Uterus (tissue), 4 donors: ENCODE data around the gene FER1L5. TPM values are rescaled to one million over a fixed set of nuclear protein-coding genes. Genes with fewer than 3 reads are reported as not detected.

ENCODE experiments used
- DNase-seq, 2 donors: peaks; one replicate each; pipeline ENCODE4 v3.0.0-alpha.2; 2019 to 2020
- H3K27ac ChIP-seq, 2 donors: fragments of 200-600 bp; sonication (generic); 1 replicate in 1 of 2; 2 replicates in 1 of 2; pipeline ENCODE4 v1.5.1; 2016 to 2018
- H3K27me3 ChIP-seq, 2 donors: fragments of 200-600 bp; sonication (generic); one replicate each; pipeline ENCODE4 v1.5.1; 2018 to 2019; ENCODE audit warnings: control low read depth in 1 of 2
- H3K36me3 ChIP-seq, 2 donors: fragments of 200-600 bp; sonication (generic); one replicate each; pipeline ENCODE4 v1.5.1; 2019; ENCODE audit warnings: control low read depth in 1 of 2
- H3K4me1 ChIP-seq, 2 donors: fragments of 200-600 bp; sonication (generic); one replicate each; pipeline ENCODE4 v1.5.1; 2018 to 2019; ENCODE audit warnings: control low read depth in 1 of 2
- H3K4me3 ChIP-seq, 2 donors: fragments of 200-600 bp; sonication (generic); 1 replicate in 1 of 2; 2 replicates in 1 of 2; pipeline ENCODE4 v1.5.1; 2018 to 2019; ENCODE audit warnings: mild to moderate bottlenecking in 1 of 2
- H3K9me3 ChIP-seq, 2 donors: fragments of 200-600 bp; sonication (generic); one replicate each; pipeline ENCODE4 v1.5.1; 2019; ENCODE audit warnings: control low read depth in 1 of 2
- CTCF ChIP-seq, 4 experiments: fragments of 200-600 bp in 2 of 4; fragments of 450-650 bp in 2 of 4; sonication (generic) in 2 of 4; IDR thresholded peaks; one replicate each; pipeline ENCODE4 v1.5.1; 2016 to 2019; ENCODE audit warnings: antibody characterized with exemption in 4 of 4, mild to moderate bottlenecking in 2 of 4, moderate library complexity in 1 of 4
- POLR2A ChIP-seq, 2 donors: fragments of 450-650 bp; IDR thresholded peaks; one replicate each; pipeline ENCODE4 v1.6.1; 2016; ENCODE audit warnings: antibody characterized with exemption in 2 of 2, mild to moderate bottlenecking in 1 of 2, moderate library complexity in 1 of 2
- intact Hi-C: fragments of 100-400 bp; cut with DNase I; formaldehyde crosslinking; loops from one replicate; pipeline ENCODE4 v1.15.1; 2023; ENCODE audit warnings: low total_unique reads
- total RNA-seq, 4 donors: library from RNA; depleted of rRNA in 3 of 4; stranded (reverse); fragments of >200 nt in 3 of 4; gene quantifications; one replicate each; pipeline versions ENCODE4 v1.1.0 to v1.2.4, GENCODE V29; 2014 to 2023
- donor health status: DM: yes; HTN: yes; CAD: no.

The FER1L5 gene
- total RNA-seq, 4 donors from 2014 or later, result 0.40 to 1.6 TPM; not detected in 2

DNA sequence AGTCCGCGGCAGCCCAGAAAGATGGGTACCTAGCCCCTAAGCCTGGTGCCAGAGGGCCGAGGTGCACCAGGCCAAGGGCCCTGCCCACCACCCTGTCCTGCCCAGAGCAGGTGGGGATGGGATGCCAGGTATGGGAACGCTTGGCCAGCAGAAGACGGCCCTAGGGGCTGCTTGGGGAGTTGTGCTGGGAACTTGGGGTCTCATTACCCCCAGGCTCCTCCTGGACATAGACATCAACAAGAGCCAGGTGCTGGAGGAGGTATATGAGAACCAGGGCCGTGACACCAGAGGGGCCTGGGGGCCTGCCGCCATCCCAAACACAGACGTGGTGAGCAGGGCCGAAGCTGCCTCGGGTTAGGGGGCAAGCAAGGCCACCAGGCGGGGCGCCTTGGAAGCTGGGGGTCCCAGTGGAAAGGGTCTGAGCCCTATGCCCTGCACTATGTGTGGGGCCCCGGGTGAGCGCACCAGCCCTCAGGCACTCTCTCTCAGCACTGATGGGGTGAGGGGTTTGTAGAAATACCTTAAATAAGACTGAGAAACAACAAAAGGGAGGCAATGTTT lies 46.9 kb downstream of the FER1L5 start:
- Histone ChIP-seq H3K27ac (no peak overlapping the region), H3K4me3 (no peak overlapping the region), H3K4me1 (no peaks in the 10 kb centered on the region), H3K36me3 (no peaks in the 10 kb centered on the region), H3K27me3 (no peaks in the 10 kb centered on the region), H3K9me3 (no peaks in the 10 kb centered on the region)
- no peak for TF ChIP-seq POLR2A (IDR thresholded peaks at IDR 0.05)
- DNase-seq, result no peak
- intact Hi-C loops, result no loop called here

- intact Hi-C loops, result no loop called here
- no peak for DNase-seq
- Histone ChIP-seq H3K4me3 (no peak overlapping the region), H3K9me3 (no peaks in the 10 kb centered on the region), H3K27me3 (no peaks in the 10 kb centered on the region), H3K36me3 (no peaks in the 10 kb centered on the region), H3K4me1 (no peaks in the 10 kb centered on the region), H3K27ac (no peak overlapping the region)
- no peak for TF ChIP-seq POLR2A (IDR thresholded peaks at IDR 0.05)
- no peak for TF ChIP-seq CTCF (IDR thresholded peaks at IDR 0.05)
Measured at GRCh38 chr2:96690306-96691021, 47.9 kb downstream of the FER1L5 start.

- Histone ChIP-seq H3K27ac (no peak overlapping the region), H3K4me3 (no peak overlapping the region), H3K36me3 (no peaks in the 10 kb centered on the region), H3K9me3 (no peaks in the 10 kb centered on the region), H3K27me3 (no peaks in the 10 kb centered on the region), H3K4me1 (no peaks in the 10 kb centered on the region)
- TF ChIP-seq POLR2A (IDR thresholded peaks at IDR 0.05) (no peak), CTCF (IDR thresholded peaks at IDR 0.05) (no peak)
- intact Hi-C loops, result no loop called here
- no peak for DNase-seq
Measured at GRCh38 chr2:96691022-96691612, 48.6 kb downstream of the FER1L5 start.

DNA sequence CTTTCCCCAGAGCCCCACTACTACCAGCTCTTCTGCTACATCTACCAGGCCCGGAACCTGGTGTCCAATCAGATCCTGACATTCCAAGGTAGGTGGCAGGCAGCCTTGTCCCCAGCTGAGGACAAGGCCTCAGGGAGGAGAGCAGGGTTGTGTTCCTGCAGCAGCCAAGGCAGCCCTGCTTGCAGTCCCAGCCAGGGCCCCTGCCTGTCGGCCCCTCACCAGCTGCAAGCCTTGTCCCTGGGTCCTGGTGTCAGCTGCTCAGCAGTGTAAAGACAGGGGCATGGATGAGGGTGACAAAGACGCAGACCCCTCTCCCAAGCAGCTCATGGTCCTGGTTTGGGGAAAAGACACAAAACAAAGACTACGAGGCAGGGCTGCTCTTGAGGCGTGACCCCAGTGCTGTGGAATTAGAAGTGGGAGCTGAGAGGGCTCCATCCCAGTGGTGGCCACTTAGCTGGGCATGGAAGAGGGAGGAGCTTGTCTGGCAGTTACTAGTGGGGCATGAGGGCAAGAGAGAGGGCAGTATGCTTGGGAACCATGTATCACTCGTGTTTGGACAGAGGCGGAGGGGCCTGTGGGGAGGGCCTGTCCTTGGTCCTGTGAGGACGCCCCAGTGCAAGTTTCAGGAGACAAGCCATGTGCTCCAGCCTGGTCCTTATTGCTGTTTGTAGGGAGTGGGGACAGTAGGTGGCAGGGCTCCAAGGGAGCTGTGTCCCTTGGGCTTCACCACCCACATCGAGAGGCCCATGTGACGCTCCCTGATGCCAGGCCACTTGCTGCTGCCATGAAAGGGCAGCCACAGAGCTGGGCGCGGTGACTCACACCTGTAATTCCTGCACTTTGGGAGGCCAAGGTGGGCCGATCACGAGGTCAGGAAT lies 49.8 kb downstream of the FER1L5 start:
- TF ChIP-seq POLR2A (IDR thresholded peaks at IDR 0.05), result no peak
- no peak for TF ChIP-seq CTCF (IDR thresholded peaks at IDR 0.05)
- Histone ChIP-seq H3K36me3 (no peaks in the 10 kb centered on the region), H3K27ac (no peak overlapping the region), H3K9me3 (no peaks in the 10 kb centered on the region), H3K4me1 (no peaks in the 10 kb centered on the region), H3K27me3 (no peaks in the 10 kb centered on the region), H3K4me3 (no peak overlapping the region)
- intact Hi-C loops, result no loop called here
- DNase-seq, result no peak

GRCh38 chr2:96693286-96694200 lies 51.0 kb downstream of the FER1L5 start:
- no peaks in the 10 kb centered on the region for H3K4me1 ChIP-seq
- DNase-seq, result no peak
- TF ChIP-seq POLR2A (IDR thresholded peaks at IDR 0.05) (no peak), CTCF (IDR thresholded peaks at IDR 0.05) (no peak)
- no peak overlapping the region for H3K4me3 ChIP-seq
- no peaks in the 10 kb centered on the region for H3K27me3 ChIP-seq
- intact Hi-C loops, result no loop called here
- no peaks in the 10 kb centered on the region for H3K9me3 ChIP-seq
- H3K36me3 ChIP-seq, result no peaks in the 10 kb centered on the region
- H3K27ac ChIP-seq, result no peak overlapping the region
